ENCODE data around the gene HSPG2. TPM values are rescaled to one million over a fixed set of nuclear protein-coding genes. Genes with fewer than 3 reads are reported as not detected.

The HSPG2 gene
- total and polyA plus RNA-seq, 9 of the 15 experiments (the other 6 are each of a cell fraction or from before 2014, with no cell fraction given), result 0.14 to 160 (median 15.7) TPM

GRCh38 chr1:21963477-21964217 lies 26.5 kb upstream of the HSPG2 start (continued):
- no peak for TF ChIP-seq ZBTB34 (CRISPR knock-in tag; IDR thresholded peaks at IDR 0.05)
- TF ChIP-seq U2AF1 (optimal IDR thresholded peaks at IDR 0.05; ENCODE audit: low read depth, low read length), result no peak
- TF ChIP-seq PHF21A (IDR thresholded peaks at IDR 0.05; ENCODE audit: borderline replicate concordance, low read depth), result no peak
- TF ChIP-seq KLF1 (tag; IDR thresholded peaks at IDR 0.05), result peak; percentile 7; the same call in 1 of the 2 replicates
- TF ChIP-seq ZFX (CRISPR knock-in tag; IDR thresholded peaks at IDR 0.05), result no peak; the same call in 1 of the 2 replicates
- 0 out of 2 replicates have a peak, but pooled peaks have one; percentile 35 for TF ChIP-seq NBN (IDR thresholded peaks at IDR 0.05; ENCODE audit: low read depth)
- peak; percentile 68 for TF ChIP-seq JUND (IDR thresholded peaks at IDR 0.05; ENCODE audit: borderline replicate concordance, low read depth, low read length)
- peak; percentile 27; the same call in 1 of the 3 replicates for TF ChIP-seq JUND (tag; IDR thresholded peaks at IDR 0.05; ENCODE audit: borderline replicate concordance, low read depth, low read length)
- peak; percentile 51; the same call in 1 of the 2 replicates for TF ChIP-seq JUN (IDR thresholded peaks at IDR 0.05; ENCODE audit: borderline replicate concordance, low read depth, low read length)
- TF ChIP-seq JUN (CRISPR knock-in tag; IDR thresholded peaks at IDR 0.05; ENCODE audit: borderline replicate concordance), result no peak
- no peak for TF ChIP-seq PCBP2 (IDR thresholded peaks at IDR 0.05; ENCODE audit: low read depth, low read length, poor library complexity, severe bottlenecking)
- TF ChIP-seq NFE2 (IDR thresholded peaks at IDR 0.05; ENCODE audit: low read depth), result no peak
- TF ChIP-seq RB1 (IDR thresholded peaks at IDR 0.05; ENCODE audit: low read depth), result peak; percentile 52
- TF ChIP-seq NR1H2 (CRISPR knock-in tag; IDR thresholded peaks at IDR 0.05), result no peak
- TF ChIP-seq CEBPZ (IDR thresholded peaks at IDR 0.05; ENCODE audit: borderline replicate concordance, low read depth, low read length), result no peak
- no peak for TF ChIP-seq CBFB (CRISPR knock-in tag; IDR thresholded peaks at IDR 0.05)
- TF ChIP-seq SNIP1 (IDR thresholded peaks at IDR 0.05; ENCODE audit: low read depth), result no peak
- peak; percentile 86 for TF ChIP-seq LARP7 (IDR thresholded peaks at IDR 0.05)
- no peak for TF ChIP-seq NFE2L1 (tag; IDR thresholded peaks at IDR 0.05; ENCODE audit: borderline replicate concordance, low read depth)
- no peak for TF ChIP-seq ZNF280B (CRISPR knock-in tag; IDR thresholded peaks at IDR 0.05)
- 0 out of 2 replicates have a peak, but pooled peaks have one; percentile 8 for TF ChIP-seq KLF13 (tag; IDR thresholded peaks at IDR 0.05; ENCODE audit: borderline replicate concordance, low read depth)
- TF ChIP-seq SAP30 (IDR thresholded peaks at IDR 0.05; ENCODE audit: borderline replicate concordance, insufficient read depth, low read depth, low read length, poor library complexity, severe bottlenecking), result no peak
